Nephron (organoid): ENCODE data around the gene PIGL.
A peak's percentile ranks its signal among the peaks of the same experiment; 100 is the strongest.

Experiments used
- H3K27ac Mint-ChIP-seq, 3 experiments: 2 replicates each; pipeline ENCODE4 v1.8.0; 2020; ENCODE audit warnings: mixed read lengths in 3 of 3, mild to moderate bottlenecking in 2 of 3, moderate library complexity in 1 of 3
- H3K27me3 Mint-ChIP-seq: 2 replicates; pipeline ENCODE4 v1.8.0; 2021; ENCODE audit warnings: low read depth, mild to moderate bottlenecking, moderate library complexity, mixed read lengths
- H3K36me3 Mint-ChIP-seq: 2 replicates; pipeline ENCODE4 v1.8.0; 2020; ENCODE audit warnings: low read depth, mixed read lengths
- H3K4me1 Mint-ChIP-seq: 2 replicates; pipeline ENCODE4 v1.8.0; 2020; ENCODE audit warnings: mixed read lengths
- H3K4me3 Mint-ChIP-seq, 3 experiments: 2 replicates each; pipeline ENCODE4 v1.8.0; 2020; ENCODE audit warnings: mild to moderate bottlenecking in 3 of 3, mixed read lengths in 3 of 3, moderate library complexity in 2 of 3
- H3K9me3 Mint-ChIP-seq: 2 replicates; pipeline ENCODE4 v1.8.0; 2020; ENCODE audit warnings: mixed read lengths
- CTCF ChIP-seq, 3 experiments: fragments of 200-600 bp; sonication (generic); IDR thresholded peaks; one replicate each; pipeline ENCODE4 v1.5.0; 2021; ENCODE audit warnings: antibody characterized with exemption in 3 of 3; ENCODE audit not compliant: unreplicated experiment in 3 of 3

Gene PIGL

DNA sequence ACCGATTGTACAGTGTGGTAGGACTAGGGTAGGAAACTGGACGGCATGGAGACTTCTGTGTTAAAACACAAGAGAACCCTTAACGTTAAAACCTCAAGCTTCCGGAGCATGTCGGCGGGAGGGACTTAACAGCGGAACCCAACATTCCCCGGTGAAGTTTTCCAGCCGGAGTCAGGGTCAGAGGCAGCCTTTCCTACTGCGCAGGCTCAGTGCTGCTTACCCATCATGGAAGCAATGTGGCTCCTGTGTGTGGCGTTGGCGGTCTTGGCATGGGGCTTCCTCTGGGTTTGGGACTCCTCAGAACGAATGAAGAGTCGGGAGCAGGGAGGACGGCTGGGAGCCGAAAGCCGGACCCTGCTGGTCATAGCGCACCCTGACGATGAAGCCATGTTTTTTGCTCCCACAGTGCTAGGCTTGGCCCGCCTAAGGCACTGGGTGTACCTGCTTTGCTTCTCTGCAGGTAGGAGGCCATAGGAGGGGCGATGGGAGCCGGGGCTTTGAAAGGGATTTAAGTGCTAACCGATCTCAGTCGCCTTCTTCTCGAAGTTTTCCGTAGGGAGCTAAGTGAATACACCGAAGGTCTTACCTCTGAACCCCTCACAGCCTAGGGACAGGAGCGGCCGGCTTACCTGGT lies at the start of gene PIGL:
Gene PIGL, plus strand, starts transcription at position 209 of the 634 bp plus-strand sequence. Its CDS starts 17 bp downstream, at position 226.
- Mint-ChIP-seq H3K27ac (peak within 1 kb of the TSS; percentile 100), H3K27me3 (no peaks in the 10 kb centered on the region), H3K9me3 (no peaks in the 10 kb centered on the region), H3K4me3 (peak within 1 kb of the TSS; percentile 92 to 97 (median 96)), H3K36me3 (no peaks in the 10 kb centered on the region), H3K4me1 (peaks cover 31% of the 10 kb centered on the region)
- TF ChIP-seq CTCF (IDR thresholded peaks at IDR 0.05; ENCODE audit: unreplicated experiment in 3 of 3): no peak

DNA sequence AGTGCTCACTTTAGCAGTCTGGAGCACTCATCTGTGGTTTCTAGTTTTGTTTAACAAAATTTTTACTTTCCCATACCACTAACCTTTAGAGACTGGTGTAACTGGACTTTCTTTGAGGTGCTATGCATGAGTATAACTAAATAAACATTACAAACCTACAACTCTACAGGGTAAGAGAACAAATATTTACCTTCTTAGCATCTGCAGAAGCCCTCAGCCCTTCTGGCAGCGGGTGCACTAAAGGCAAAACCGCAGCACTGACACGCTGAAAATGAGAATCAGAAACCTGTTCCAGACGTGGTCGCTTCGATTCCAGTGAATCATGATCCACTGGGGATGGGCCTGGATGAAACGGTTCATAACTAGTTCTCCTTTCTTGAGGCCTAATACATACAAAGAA lies 45.4 kb upstream of the PIGL start:
- no peaks in the 10 kb centered on the region for H3K27me3 Mint-ChIP-seq

GRCh38 chr17:16178836-16179235 lies 38.2 kb upstream of the PIGL start:
- no peak for TF ChIP-seq CTCF (IDR thresholded peaks at IDR 0.05; ENCODE audit: unreplicated experiment in 3 of 3)
- peaks cover 4% of the 10 kb centered on the region for H3K9me3 Mint-ChIP-seq
- no peak overlapping the region for H3K4me3 Mint-ChIP-seq
- H3K36me3 Mint-ChIP-seq: peaks cover 54% of the 10 kb centered on the region
- H3K27ac Mint-ChIP-seq: no peak overlapping the region
- H3K27me3 Mint-ChIP-seq: no peaks in the 10 kb centered on the region
- H3K4me1 Mint-ChIP-seq: no peaks in the 10 kb centered on the region

More for the DNA sequence above, 45.4 kb upstream of the PIGL start:
- Mint-ChIP-seq H3K4me3 (no peak overlapping the region), H3K36me3 (peaks cover 51% of the 10 kb centered on the region), H3K9me3 (no peaks in the 10 kb centered on the region), H3K27ac (no peak overlapping the region), H3K4me1 (no peaks in the 10 kb centered on the region)
- no peak for TF ChIP-seq CTCF (IDR thresholded peaks at IDR 0.05; ENCODE audit: unreplicated experiment in 3 of 3)

DNA sequence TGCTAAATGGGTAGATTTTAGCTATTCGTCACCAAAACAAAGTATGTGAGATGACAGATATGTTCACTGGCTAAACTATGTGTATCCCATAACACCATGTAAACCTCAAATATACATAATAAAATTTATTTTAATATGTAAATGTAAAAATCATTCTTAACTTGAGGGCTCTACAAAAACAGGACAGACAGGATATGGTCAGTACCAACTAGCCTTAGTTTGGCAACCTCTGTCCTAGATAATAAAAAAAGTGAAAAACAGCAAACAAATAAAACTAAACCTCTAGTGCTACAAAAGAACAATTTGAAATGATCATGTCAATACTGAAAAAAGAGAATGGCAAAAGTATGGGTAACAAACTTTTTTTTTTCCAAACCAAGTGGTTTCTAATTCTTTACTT lies 35.4 kb upstream of the PIGL start:
- no peaks in the 10 kb centered on the region for H3K27me3 Mint-ChIP-seq
- peaks cover 4% of the 10 kb centered on the region for H3K9me3 Mint-ChIP-seq
- TF ChIP-seq CTCF (IDR thresholded peaks at IDR 0.05; ENCODE audit: unreplicated experiment in 3 of 3): no peak
- peaks cover 75% of the 10 kb centered on the region for H3K36me3 Mint-ChIP-seq
- no peak overlapping the region for H3K4me3 Mint-ChIP-seq
- H3K4me1 Mint-ChIP-seq: no peaks in the 10 kb centered on the region
- no peak overlapping the region for H3K27ac Mint-ChIP-seq

GRCh38 chr17:16187642-16188041 lies 29.4 kb upstream of the PIGL start:
- no peaks in the 10 kb centered on the region for H3K9me3 Mint-ChIP-seq
- H3K4me3 Mint-ChIP-seq: no peak overlapping the region
- H3K27me3 Mint-ChIP-seq: no peaks in the 10 kb centered on the region
- H3K27ac Mint-ChIP-seq: no peak overlapping the region
- no peak for TF ChIP-seq CTCF (IDR thresholded peaks at IDR 0.05; ENCODE audit: unreplicated experiment in 3 of 3)
- no peaks in the 10 kb centered on the region for H3K4me1 Mint-ChIP-seq
- H3K36me3 Mint-ChIP-seq: peaks cover 58% of the 10 kb centered on the region

DNA sequence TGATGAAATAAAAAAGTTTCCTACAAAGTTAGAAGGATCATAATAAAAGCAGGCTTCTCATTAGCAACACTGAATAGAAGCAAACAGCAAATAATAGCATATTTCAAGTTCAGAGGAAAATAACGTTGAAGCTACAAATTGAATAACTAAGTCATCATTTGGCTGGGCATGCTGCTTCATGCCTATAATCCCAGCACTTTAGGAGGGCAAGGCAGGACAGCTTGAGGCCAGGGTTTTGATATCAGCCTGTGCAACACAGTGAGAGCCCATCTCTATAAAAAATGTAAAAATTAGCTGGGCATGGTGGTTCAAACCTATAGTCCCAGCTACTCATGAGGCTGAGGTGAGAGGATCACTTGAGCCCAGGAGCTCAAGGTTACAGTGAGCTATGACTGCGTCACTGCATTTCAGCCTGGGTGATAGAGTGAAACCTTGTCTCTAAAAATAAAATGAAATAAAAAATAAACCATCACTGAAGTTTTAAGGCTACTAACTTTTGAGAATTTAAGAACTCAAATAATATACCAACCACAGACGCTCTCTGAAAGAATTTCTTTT lies 27.1 kb upstream of the PIGL start:
- H3K36me3 Mint-ChIP-seq: peaks cover 54% of the 10 kb centered on the region
- H3K4me1 Mint-ChIP-seq: no peaks in the 10 kb centered on the region
- H3K4me3 Mint-ChIP-seq: no peak overlapping the region
- no peak for TF ChIP-seq CTCF (IDR thresholded peaks at IDR 0.05; ENCODE audit: unreplicated experiment in 3 of 3)
- H3K27ac Mint-ChIP-seq: no peak overlapping the region
- no peaks in the 10 kb centered on the region for H3K9me3 Mint-ChIP-seq
- no peaks in the 10 kb centered on the region for H3K27me3 Mint-ChIP-seq
